ENCODE results near the gene MFGE8. TPM values are rescaled to one million over a fixed set of nuclear protein-coding genes. Genes with fewer than 3 reads are reported as not detected.

The MFGE8 gene
- total and polyA plus RNA-seq, 2 experiments from 2014 or later, result 334 to 411 TPM

GRCh38 chr15:88873786-88874185, 39.4 kb downstream of the MFGE8 start:
- TF ChIP-seq EZH2phosphoT487 (IDR thresholded peaks at IDR 0.05; ENCODE audit: insufficient read depth, low read depth) (no peak), EZH2 (IDR thresholded peaks at IDR 0.05; ENCODE audit: insufficient read depth, poor library complexity, severe bottlenecking) (no peak)
- H4K20me1 ChIP-seq (ENCODE audit: insufficient read depth), result no peaks in the 10 kb centered on the region
- H3K4me2 ChIP-seq (ENCODE audit: unreplicated experiment), result no peak overlapping the region
- in situ Hi-C loops (cut with MboI), result no loop called here
- peaks cover 12% of the 10 kb centered on the region for H3K27me3 ChIP-seq (replicated peaks; ENCODE audit: insufficient read depth)
- WGBS, 2 experiments (ENCODE audit: low coverage in 1 of 2, low lambda C conversion rate in 2 of 2, missing lambda C conversion rate in 2 of 2), result 67 to 84% methylated on average over 10 to 13 of the region's 13 CpGs
- no peaks in the 10 kb centered on the region for H3F3A ChIP-seq (ENCODE audit: insufficient read depth)
- no peaks in the 10 kb centered on the region for H3K9me2 ChIP-seq (ENCODE audit: insufficient read depth)
- no peak overlapping the region for H3K27ac ChIP-seq
- no peaks in the 10 kb centered on the region for H3K36me3 ChIP-seq (ENCODE audit: low read depth)
- H3K9me3 ChIP-seq (ENCODE audit: low read depth), result no peaks in the 10 kb centered on the region
- H3K4me1 ChIP-seq (ENCODE audit: insufficient read depth), result no peaks in the 10 kb centered on the region
- no peak overlapping the region for H3K9ac ChIP-seq
- DNase-seq, result no peak
- H2AFZ ChIP-seq, result no peak overlapping the region
- no peaks in the 10 kb centered on the region for H3K79me2 ChIP-seq (ENCODE audit: insufficient read depth)
- H3K4me3 ChIP-seq, result no peak overlapping the region

DNA sequence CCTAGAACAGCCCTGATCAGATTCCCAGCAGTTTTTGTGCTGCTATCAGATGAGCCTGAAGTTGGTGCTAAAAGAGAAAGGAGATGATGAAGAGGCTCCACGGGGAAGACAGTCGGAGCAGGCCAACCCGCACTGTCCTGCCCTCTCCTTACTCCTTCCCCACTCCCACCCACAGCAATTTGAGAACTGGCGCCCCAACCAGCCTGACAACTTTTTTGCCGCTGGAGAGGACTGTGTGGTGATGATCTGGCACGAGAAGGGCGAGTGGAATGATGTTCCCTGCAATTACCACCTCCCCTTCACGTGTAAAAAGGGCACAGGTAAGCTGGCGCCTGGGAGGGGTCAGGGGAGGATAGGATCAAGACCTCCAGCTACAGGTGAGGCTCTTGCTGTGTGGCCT, 40.5 kb downstream of the MFGE8 start:
- no peaks in the 10 kb centered on the region for H3K4me1 ChIP-seq (ENCODE audit: insufficient read depth)
- TF ChIP-seq EZH2phosphoT487 (IDR thresholded peaks at IDR 0.05; ENCODE audit: insufficient read depth, low read depth) (no peak), EZH2 (IDR thresholded peaks at IDR 0.05; ENCODE audit: insufficient read depth, poor library complexity, severe bottlenecking) (no peak)
- no peak overlapping the region for H3K4me3 ChIP-seq
- in situ Hi-C loops (cut with MboI), result no loop called here
- no peak overlapping the region for H2AFZ ChIP-seq
- WGBS, 2 experiments (ENCODE audit: low coverage in 1 of 2, low lambda C conversion rate in 2 of 2, missing lambda C conversion rate in 2 of 2), result 55 to 61% methylated on average over 9 of the region's 9 CpGs
- H3K27ac ChIP-seq, result no peak overlapping the region
- no peaks in the 10 kb centered on the region for H4K20me1 ChIP-seq (ENCODE audit: insufficient read depth)
- H3F3A ChIP-seq (ENCODE audit: insufficient read depth), result no peaks in the 10 kb centered on the region
- H3K9ac ChIP-seq, result no peak overlapping the region
- peaks cover 16% of the 10 kb centered on the region for H3K27me3 ChIP-seq (replicated peaks; ENCODE audit: insufficient read depth)
- DNase-seq, result no peak
- H3K9me3 ChIP-seq (ENCODE audit: low read depth), result no peaks in the 10 kb centered on the region
- no peaks in the 10 kb centered on the region for H3K9me2 ChIP-seq (ENCODE audit: insufficient read depth)
- no peaks in the 10 kb centered on the region for H3K79me2 ChIP-seq (ENCODE audit: insufficient read depth)
- H3K4me2 ChIP-seq (ENCODE audit: unreplicated experiment), result no peak overlapping the region
- H3K36me3 ChIP-seq (ENCODE audit: low read depth), result no peaks in the 10 kb centered on the region

DNA sequence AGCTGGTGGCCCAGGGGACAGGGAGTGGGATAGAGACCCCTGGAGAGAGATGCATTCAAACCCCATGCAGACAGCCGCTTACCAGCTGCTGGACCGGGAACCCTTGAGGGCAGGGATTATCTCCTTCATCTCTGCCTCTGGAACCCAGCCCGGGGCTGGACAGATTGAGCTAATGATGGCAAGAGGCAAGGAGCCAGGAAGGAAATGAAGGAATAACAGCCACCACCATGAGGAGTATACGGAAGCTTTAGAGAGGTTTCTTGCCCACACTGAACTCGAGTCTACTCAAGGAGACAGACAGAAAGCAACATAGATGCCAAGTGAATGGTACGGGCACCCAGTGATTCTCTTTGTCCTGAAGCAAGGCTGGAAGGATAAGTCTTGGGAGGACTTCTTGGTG, 41.1 kb downstream of the MFGE8 start:
- no peaks in the 10 kb centered on the region for H3K9me2 ChIP-seq (ENCODE audit: insufficient read depth)
- no peak overlapping the region for H2AFZ ChIP-seq
- no peak overlapping the region for H3K4me2 ChIP-seq (ENCODE audit: unreplicated experiment)
- H3K79me2 ChIP-seq (ENCODE audit: insufficient read depth), result no peaks in the 10 kb centered on the region
- in situ Hi-C loops (cut with MboI), result no loop called here
- H3K4me1 ChIP-seq (ENCODE audit: insufficient read depth), result no peaks in the 10 kb centered on the region
- no peaks in the 10 kb centered on the region for H3F3A ChIP-seq (ENCODE audit: insufficient read depth)
- 40 to 41% methylated on average over 6 of the region's 6 CpGs for whole genome bisulfite sequencing, 2 experiments (ENCODE audit: low coverage in 1 of 2, low lambda C conversion rate in 2 of 2, missing lambda C conversion rate in 2 of 2)
- H3K9ac ChIP-seq, result no peak overlapping the region
- DNase-seq, result no peak
- H3K27me3 ChIP-seq (replicated peaks; ENCODE audit: insufficient read depth), result peaks cover 20% of the 10 kb centered on the region
- no peak overlapping the region for H3K27ac ChIP-seq
- no peaks in the 10 kb centered on the region for H3K9me3 ChIP-seq (ENCODE audit: low read depth)
- no peaks in the 10 kb centered on the region for H3K36me3 ChIP-seq (ENCODE audit: low read depth)
- TF ChIP-seq EZH2 (IDR thresholded peaks at IDR 0.05; ENCODE audit: insufficient read depth, poor library complexity, severe bottlenecking) (no peak), EZH2phosphoT487 (IDR thresholded peaks at IDR 0.05; ENCODE audit: insufficient read depth, low read depth) (no peak)
- no peaks in the 10 kb centered on the region for H4K20me1 ChIP-seq (ENCODE audit: insufficient read depth)
- no peak overlapping the region for H3K4me3 ChIP-seq

DNA sequence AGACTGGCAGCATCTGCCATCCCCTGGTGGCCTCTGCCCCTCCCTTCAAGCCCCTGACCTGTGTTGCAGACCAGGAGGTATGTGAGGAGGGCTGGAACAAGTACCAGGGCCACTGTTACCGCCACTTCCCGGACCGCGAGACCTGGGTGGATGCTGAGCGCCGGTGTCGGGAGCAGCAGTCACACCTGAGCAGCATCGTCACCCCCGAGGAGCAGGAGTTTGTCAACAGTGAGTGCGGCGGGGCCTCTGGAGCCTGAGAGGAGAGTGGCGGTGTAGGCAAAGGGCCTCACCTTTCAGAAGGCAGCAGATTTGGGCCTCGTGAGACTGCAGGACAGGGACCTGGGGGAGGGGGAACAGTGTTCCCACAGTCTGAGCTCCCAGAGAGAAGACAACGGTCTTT, 41.9 kb downstream of the MFGE8 start:
- Histone ChIP-seq H3K27me3 (replicated peaks; ENCODE audit: insufficient read depth) (peaks cover 20% of the 10 kb centered on the region), H2AFZ (no peak overlapping the region), H3K79me2 (ENCODE audit: insufficient read depth) (no peaks in the 10 kb centered on the region), H3K4me2 (ENCODE audit: unreplicated experiment) (no peak overlapping the region), H3K9me2 (ENCODE audit: insufficient read depth) (no peaks in the 10 kb centered on the region), H3K9ac (no peak overlapping the region), H3K36me3 (ENCODE audit: low read depth) (no peaks in the 10 kb centered on the region), H3K4me1 (ENCODE audit: insufficient read depth) (no peaks in the 10 kb centered on the region), H3K4me3 (no peak overlapping the region), H3F3A (ENCODE audit: insufficient read depth) (no peaks in the 10 kb centered on the region), H4K20me1 (ENCODE audit: insufficient read depth) (no peaks in the 10 kb centered on the region), H3K27ac (no peak overlapping the region), H3K9me3 (ENCODE audit: low read depth) (no peaks in the 10 kb centered on the region)
- in situ Hi-C loops (cut with MboI), result no loop called here
- TF ChIP-seq EZH2 (IDR thresholded peaks at IDR 0.05; ENCODE audit: insufficient read depth, poor library complexity, severe bottlenecking) (no peak), EZH2phosphoT487 (IDR thresholded peaks at IDR 0.05; ENCODE audit: insufficient read depth, low read depth) (no peak)
- 75 to 80% methylated on average over 13 to 14 of the region's 14 CpGs for WGBS, 2 experiments (ENCODE audit: low coverage in 1 of 2, low lambda C conversion rate in 2 of 2, missing lambda C conversion rate in 2 of 2)
- no peak for DNase-seq

GRCh38 chr15:88866295-88866881, 46.8 kb downstream of the MFGE8 start:
- no peaks in the 10 kb centered on the region for H4K20me1 ChIP-seq (ENCODE audit: insufficient read depth)
- no peaks in the 10 kb centered on the region for H3K36me3 ChIP-seq (ENCODE audit: low read depth)
- H3K27ac ChIP-seq, result no peak overlapping the region
- 74 to 78% methylated on average over 10 of the region's 10 CpGs for WGBS, 2 experiments (ENCODE audit: low coverage in 1 of 2, low lambda C conversion rate in 2 of 2, missing lambda C conversion rate in 2 of 2)
- no peaks in the 10 kb centered on the region for H3K4me1 ChIP-seq (ENCODE audit: insufficient read depth)
- H3K9me3 ChIP-seq (ENCODE audit: low read depth), result no peaks in the 10 kb centered on the region
- TF ChIP-seq EZH2phosphoT487 (IDR thresholded peaks at IDR 0.05; ENCODE audit: insufficient read depth, low read depth), result no peak
- no peak for TF ChIP-seq EZH2 (IDR thresholded peaks at IDR 0.05; ENCODE audit: insufficient read depth, poor library complexity, severe bottlenecking)
- in situ Hi-C loops (cut with MboI), result no loop called here
- no peak overlapping the region for H3K9ac ChIP-seq
- H3K4me2 ChIP-seq (ENCODE audit: unreplicated experiment), result no peak overlapping the region
- H3K27me3 ChIP-seq (replicated peaks; ENCODE audit: insufficient read depth), result peaks cover 25% of the 10 kb centered on the region
- no peak for DNase-seq
- no peak overlapping the region for H3K4me3 ChIP-seq
- H3K79me2 ChIP-seq (ENCODE audit: insufficient read depth), result no peaks in the 10 kb centered on the region
- no peak overlapping the region for H2AFZ ChIP-seq
- H3K9me2 ChIP-seq (ENCODE audit: insufficient read depth), result no peaks in the 10 kb centered on the region
- H3F3A ChIP-seq (ENCODE audit: insufficient read depth), result no peaks in the 10 kb centered on the region

Data from GM23248 (cell line).